Right lobe of liver (tissue), 6 donors: ENCODE results near the gene ZMIZ1. TPM values are rescaled to one million over a fixed set of nuclear protein-coding genes. Genes with fewer than 3 reads are reported as not detected.

Experiments used
- ATAC-seq, 4 donors: fragments of 200-7000 bp; cut with Tn5 transposase; one replicate each; pipeline ENCODE4 v1.9.1; 2020; ENCODE audit warnings: mild to moderate bottlenecking in 4 of 4, moderate library complexity in 4 of 4
- DNase-seq, 3 donors: peaks; one replicate each; pipeline ENCODE4 v3.0.0-alpha.2; 2020
- H3K27ac ChIP-seq, 3 donors: fragments of 200-600 bp; one replicate each; pipeline ENCODE4 v1.8.0; 2022
- H3K27me3 ChIP-seq, 2 donors: fragments of 200-600 bp; one replicate each; pipeline ENCODE4 v1.8.0; 2022
- H3K36me3 ChIP-seq, 4 donors: fragments of 200-600 bp; sonication (generic) in 1 of 4; one replicate each; pipeline versions ENCODE4 v1.5.1 to v1.8.0; 2017 to 2022; ENCODE audit warnings: control low read depth in 1 of 4
- H3K4me1 ChIP-seq, 4 donors: fragments of 200-600 bp; sonication (generic) in 1 of 4; one replicate each; pipeline versions ENCODE4 v1.5.1 to v1.8.0; 2017 to 2022; ENCODE audit warnings: control low read depth in 1 of 4
- H3K4me3 ChIP-seq, 3 donors: fragments of 200-600 bp; one replicate each; pipeline ENCODE4 v1.8.0; 2022
- H3K9me3 ChIP-seq, 4 donors: fragments of 200-600 bp; sonication (generic) in 1 of 4; one replicate each; pipeline versions ENCODE4 v1.5.1 to v1.8.0; 2017 to 2022; ENCODE audit warnings: control low read depth in 1 of 4
- POLR2A ChIP-seq: fragments of 450-650 bp; IDR thresholded peaks from one replicate; pipeline ENCODE4 v1.6.1; 2017; ENCODE audit warnings: antibody characterized with exemption, mild to moderate bottlenecking
- WGBS: methylation state at CpG from one replicate; pipeline ENCODE4 v1.1.6; 2018; ENCODE audit warnings: low coverage, low lambda C conversion rate; ENCODE audit not compliant: insufficient coverage; ENCODE audit errors: missing lambda C conversion rate; 5-methylcytosine and 5-hydroxymethylcytosine counted together
- intact Hi-C, 2 donors: fragments of 100-400 bp; cut with DNase I; formaldehyde crosslinking; loops; one replicate each; pipeline versions ENCODE4 v1.11.2 to v1.14.1; 2022
- total RNA-seq, 6 experiments: library from RNA; depleted of rRNA in 2 of 6; stranded (reverse); fragments of >200 nt in 2 of 6; fragmentation: NEBNext Ultra II Directional in 3 of 6; extraction: Animal tissue kit (Norgen Biotek cat#: 25700) in 3 of 6; gene quantifications; one replicate each; pipeline versions ENCODE4 v1.1.0 to v1.2.4, GENCODE V29; 2016 to 2023
- TF ChIP-seq, protein P1 (sequence below), 4 donors: fragments of 200-600 bp in 3 of 4; fragments of 450-650 bp in 1 of 4; IDR thresholded peaks; one replicate each; pipeline versions ENCODE4 v1.5.1 to v1.8.0; 2016 to 2022; ENCODE audit warnings: antibody characterized with exemption in 4 of 4, mild to moderate bottlenecking in 2 of 4
- donor health status: DM: no; HTN: yes; CAD: no.
- donor health status: DM: no; HTN: no; CAD: no.
- donor health status: DM: no; HTN: no; CAD: no.
- donor health status: DM: no; HTN: yes; CAD: no.
- donor health status: DM: no; HTN: yes; CAD: no.

Gene ZMIZ1
- total RNA-seq, 6 experiments from 2014 or later: 9.9 to 22.8 (median 12.3) TPM

GRCh38 chr10:79320820-79321493 lies 252.2 kb downstream of the ZMIZ1 start:
- H3K27me3 ChIP-seq: no peaks in the 10 kb centered on the region

DNA sequence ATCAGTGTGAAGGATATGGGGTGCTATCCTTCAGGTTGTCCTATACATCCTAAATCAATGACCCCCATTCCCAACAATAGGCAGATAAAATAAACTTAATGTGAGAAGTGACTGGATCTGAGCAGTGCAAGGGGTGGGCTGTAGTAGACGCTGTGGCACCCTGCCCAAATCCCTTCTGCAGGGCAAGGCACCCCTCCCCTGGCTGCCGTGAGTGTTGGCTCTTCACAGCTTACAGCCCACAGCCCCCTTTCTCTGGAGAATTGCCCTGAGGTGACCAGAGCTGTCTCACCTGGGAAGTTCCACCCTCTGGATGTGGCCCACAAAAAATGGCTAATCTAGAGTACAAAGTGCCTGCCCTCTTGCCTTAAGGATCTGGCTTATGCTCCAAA lies 252.7 kb downstream of the ZMIZ1 start:
- 80% methylated on average over 1 of the region's 2 CpGs for WGBS
- TF ChIP-seq POLR2A: no peak
- TF ChIP-seq, protein P1, sequence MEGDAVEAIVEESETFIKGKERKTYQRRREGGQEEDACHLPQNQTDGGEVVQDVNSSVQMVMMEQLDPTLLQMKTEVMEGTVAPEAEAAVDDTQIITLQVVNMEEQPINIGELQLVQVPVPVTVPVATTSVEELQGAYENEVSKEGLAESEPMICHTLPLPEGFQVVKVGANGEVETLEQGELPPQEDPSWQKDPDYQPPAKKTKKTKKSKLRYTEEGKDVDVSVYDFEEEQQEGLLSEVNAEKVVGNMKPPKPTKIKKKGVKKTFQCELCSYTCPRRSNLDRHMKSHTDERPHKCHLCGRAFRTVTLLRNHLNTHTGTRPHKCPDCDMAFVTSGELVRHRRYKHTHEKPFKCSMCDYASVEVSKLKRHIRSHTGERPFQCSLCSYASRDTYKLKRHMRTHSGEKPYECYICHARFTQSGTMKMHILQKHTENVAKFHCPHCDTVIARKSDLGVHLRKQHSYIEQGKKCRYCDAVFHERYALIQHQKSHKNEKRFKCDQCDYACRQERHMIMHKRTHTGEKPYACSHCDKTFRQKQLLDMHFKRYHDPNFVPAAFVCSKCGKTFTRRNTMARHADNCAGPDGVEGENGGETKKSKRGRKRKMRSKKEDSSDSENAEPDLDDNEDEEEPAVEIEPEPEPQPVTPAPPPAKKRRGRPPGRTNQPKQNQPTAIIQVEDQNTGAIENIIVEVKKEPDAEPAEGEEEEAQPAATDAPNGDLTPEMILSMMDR (IDR thresholded peaks at IDR 0.05): no peak

More at GRCh38 chr10:79320820-79321493, 252.2 kb downstream of the ZMIZ1 start:
- no peaks in the 10 kb centered on the region for H3K9me3 ChIP-seq
- DNase-seq (no peak), ATAC-seq (peak in 1 of 4 donors; percentile 30)
- no peaks in the 10 kb centered on the region for H3K36me3 ChIP-seq
- 70% methylated on average over 5 of the region's 7 CpGs for WGBS
- no peaks in the 10 kb centered on the region for H3K4me1 ChIP-seq
- no peak overlapping the region for H3K27ac ChIP-seq
- intact Hi-C loops: no loop called here
- TF ChIP-seq, protein P1 (IDR thresholded peaks at IDR 0.05): no peak
- no peak for TF ChIP-seq POLR2A
- no peak overlapping the region for H3K4me3 ChIP-seq

GRCh38 chr10:79321951-79322350 lies 253.2 kb downstream of the ZMIZ1 start:
- intact Hi-C loops: no loop called here
- no peak for DNase-seq
- Histone ChIP-seq H3K4me1 (no peaks in the 10 kb centered on the region), H3K4me3 (no peak overlapping the region), H3K27ac (no peak overlapping the region), H3K36me3 (no peaks in the 10 kb centered on the region), H3K9me3 (no peaks in the 10 kb centered on the region), H3K27me3 (no peaks in the 10 kb centered on the region)
- no peak for TF ChIP-seq POLR2A
- TF ChIP-seq, protein P1 (IDR thresholded peaks at IDR 0.05): no peak
- no peak for ATAC-seq

More for the DNA sequence above, 252.7 kb downstream of the ZMIZ1 start:
- Histone ChIP-seq H3K9me3 (no peaks in the 10 kb centered on the region), H3K27me3 (no peaks in the 10 kb centered on the region), H3K4me3 (no peak overlapping the region), H3K27ac (no peak overlapping the region), H3K4me1 (no peaks in the 10 kb centered on the region), H3K36me3 (no peaks in the 10 kb centered on the region)
- DNase-seq (no peak), ATAC-seq (no peak)
- intact Hi-C loops: no loop called here

GRCh38 chr10:79322616-79323543 lies 254.1 kb downstream of the ZMIZ1 start:
- no peak overlapping the region for H3K4me3 ChIP-seq
- ATAC-seq (peak; percentile 41 to 61 (median 54)), DNase-seq (peak in 1 of 3 donors; percentile 57)
- H3K27me3 ChIP-seq: no peaks in the 10 kb centered on the region
- no peak overlapping the region for H3K27ac ChIP-seq
- TF ChIP-seq, protein P1 (IDR thresholded peaks at IDR 0.05): no peak
- no peak for TF ChIP-seq POLR2A
- no peaks in the 10 kb centered on the region for H3K4me1 ChIP-seq
- no peaks in the 10 kb centered on the region for H3K9me3 ChIP-seq
- intact Hi-C loops: no loop called here
- WGBS: 53% methylated on average over 15 of the region's 15 CpGs
- no peaks in the 10 kb centered on the region for H3K36me3 ChIP-seq
